Cardiac fibroblast (primary cell): ENCODE results near the gene MET.
A peak's percentile ranks its signal among the peaks of the same experiment; 100 is the strongest.

ENCODE experiments used
- DNase-seq, 2 donors: peaks; one replicate each; pipeline versions ENCODE4 v3.0.0 to v3.0.0-alpha.2; 2010; ENCODE audit warnings: low read depth in 2 of 2
- H3K4me3 ChIP-seq, 2 donors: replicated peaks in 1 of 2; 1 replicate in 1 of 2; 2 replicates in 1 of 2; pipeline ENCODE4 v1.5.1; 2011; ENCODE audit warnings: low read depth in 2 of 2, low read length in 2 of 2, mild to moderate bottlenecking in 2 of 2, moderate library complexity in 1 of 2
- TF ChIP-seq, protein P1 (sequence below): IDR thresholded peaks from one replicate; pipeline ENCODE4 v1.5.1; 2011; ENCODE audit warnings: low read depth, mild to moderate bottlenecking, low read length, inconsistent platforms

Gene MET

DNA sequence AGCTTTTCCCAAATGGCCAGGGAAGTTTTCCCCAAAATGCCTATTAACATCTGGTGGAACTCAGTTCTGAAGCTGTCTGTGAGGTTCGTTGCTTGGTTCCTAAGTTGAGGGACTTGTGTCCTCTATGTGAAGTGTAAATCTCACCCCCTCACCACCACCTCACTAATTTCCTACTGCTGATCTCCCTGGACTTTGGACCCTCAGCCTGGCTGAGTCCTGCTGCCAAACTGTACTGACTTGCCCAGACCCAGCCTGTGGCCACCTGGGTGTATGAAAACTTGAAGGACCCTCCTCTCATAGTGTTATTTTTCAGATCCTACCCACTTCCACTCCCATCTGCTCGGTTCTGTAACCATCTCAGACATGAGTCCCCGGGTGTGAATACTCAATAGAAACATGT lies 94.9 kb downstream of the MET start:
- TF ChIP-seq, protein P1, sequence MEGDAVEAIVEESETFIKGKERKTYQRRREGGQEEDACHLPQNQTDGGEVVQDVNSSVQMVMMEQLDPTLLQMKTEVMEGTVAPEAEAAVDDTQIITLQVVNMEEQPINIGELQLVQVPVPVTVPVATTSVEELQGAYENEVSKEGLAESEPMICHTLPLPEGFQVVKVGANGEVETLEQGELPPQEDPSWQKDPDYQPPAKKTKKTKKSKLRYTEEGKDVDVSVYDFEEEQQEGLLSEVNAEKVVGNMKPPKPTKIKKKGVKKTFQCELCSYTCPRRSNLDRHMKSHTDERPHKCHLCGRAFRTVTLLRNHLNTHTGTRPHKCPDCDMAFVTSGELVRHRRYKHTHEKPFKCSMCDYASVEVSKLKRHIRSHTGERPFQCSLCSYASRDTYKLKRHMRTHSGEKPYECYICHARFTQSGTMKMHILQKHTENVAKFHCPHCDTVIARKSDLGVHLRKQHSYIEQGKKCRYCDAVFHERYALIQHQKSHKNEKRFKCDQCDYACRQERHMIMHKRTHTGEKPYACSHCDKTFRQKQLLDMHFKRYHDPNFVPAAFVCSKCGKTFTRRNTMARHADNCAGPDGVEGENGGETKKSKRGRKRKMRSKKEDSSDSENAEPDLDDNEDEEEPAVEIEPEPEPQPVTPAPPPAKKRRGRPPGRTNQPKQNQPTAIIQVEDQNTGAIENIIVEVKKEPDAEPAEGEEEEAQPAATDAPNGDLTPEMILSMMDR, result no peak
- DNase-seq, result no peak
- no peak overlapping the region for H3K4me3 ChIP-seq

DNA sequence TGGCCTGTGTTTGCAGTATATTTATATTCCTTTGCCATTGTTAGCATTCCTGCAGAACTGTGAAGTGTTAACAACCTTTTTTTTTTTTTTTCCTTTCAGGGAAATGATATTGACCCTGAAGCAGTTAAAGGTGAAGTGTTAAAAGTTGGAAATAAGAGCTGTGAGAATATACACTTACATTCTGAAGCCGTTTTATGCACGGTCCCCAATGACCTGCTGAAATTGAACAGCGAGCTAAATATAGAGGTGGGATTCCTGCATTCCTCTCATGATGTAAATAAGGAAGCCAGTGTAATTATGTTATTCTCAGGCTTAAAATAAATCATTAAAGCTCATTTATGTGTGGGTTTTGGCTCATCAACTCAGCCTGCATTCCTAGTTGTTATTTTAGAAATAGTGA lies 97.5 kb downstream of the MET start:
- no peak for DNase-seq
- TF ChIP-seq, protein P1, result no peak
- no peak overlapping the region for H3K4me3 ChIP-seq

DNA sequence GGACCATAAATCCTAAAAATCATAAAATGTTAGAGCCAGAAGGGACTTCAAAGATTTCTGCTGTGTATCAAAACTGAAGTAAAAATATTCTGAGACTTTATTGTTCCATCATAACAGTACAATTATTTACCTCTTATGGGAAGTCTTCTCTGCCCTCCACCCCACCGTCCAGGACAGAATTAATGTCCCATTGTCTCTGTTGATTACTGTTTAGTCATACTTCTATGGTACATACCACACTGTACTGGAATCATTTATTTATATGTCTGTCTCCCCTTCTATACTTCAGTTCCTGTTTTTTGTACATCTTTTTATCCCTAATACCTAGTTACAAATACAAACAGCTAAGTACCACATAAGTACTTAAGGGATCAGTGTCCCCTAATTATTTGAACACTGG lies 98.9 kb downstream of the MET start:
- no peak overlapping the region for H3K4me3 ChIP-seq
- no peak for DNase-seq
- TF ChIP-seq, protein P1, result no peak

DNA sequence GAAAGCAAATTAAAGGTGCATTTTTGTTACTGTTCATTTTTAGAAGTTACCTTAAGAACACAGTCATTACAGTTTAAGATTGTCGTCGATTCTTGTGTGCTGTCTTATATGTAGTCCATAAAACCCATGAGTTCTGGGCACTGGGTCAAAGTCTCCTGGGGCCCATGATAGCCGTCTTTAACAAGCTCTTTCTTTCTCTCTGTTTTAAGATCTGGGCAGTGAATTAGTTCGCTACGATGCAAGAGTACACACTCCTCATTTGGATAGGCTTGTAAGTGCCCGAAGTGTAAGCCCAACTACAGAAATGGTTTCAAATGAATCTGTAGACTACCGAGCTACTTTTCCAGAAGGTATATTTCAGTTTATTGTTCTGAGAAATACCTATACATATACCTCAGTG lies 99.6 kb downstream of the MET start:
- DNase-seq, result no peak
- TF ChIP-seq, protein P1, result no peak

DNA sequence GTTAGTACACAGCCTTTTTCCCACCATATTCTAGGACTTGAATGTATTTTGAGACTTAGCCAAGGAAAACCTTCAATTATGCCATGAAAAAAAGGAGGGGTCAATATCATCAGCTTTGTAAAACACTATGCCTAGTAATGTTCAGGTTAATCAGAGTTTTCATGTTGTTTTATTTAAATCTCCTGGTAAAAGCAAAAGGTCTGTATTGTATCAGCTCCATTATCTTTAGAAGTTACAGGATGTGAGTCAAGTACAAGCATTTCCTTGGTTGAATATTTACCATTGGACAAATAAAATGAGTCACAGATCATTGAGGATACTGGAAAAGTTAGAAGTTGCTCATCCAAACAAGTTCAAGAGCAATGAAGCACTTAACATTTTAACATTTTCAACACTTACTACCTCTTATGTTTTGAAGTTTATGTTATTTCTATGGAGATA lies 100.4 kb downstream of the MET start:
- TF ChIP-seq, protein P1, result no peak
- DNase-seq, result peak; percentile 54 to 82
- no peak overlapping the region for H3K4me3 ChIP-seq

More for the DNA sequence above, 99.6 kb downstream of the MET start:
- H3K4me3 ChIP-seq, result no peak overlapping the region

DNA sequence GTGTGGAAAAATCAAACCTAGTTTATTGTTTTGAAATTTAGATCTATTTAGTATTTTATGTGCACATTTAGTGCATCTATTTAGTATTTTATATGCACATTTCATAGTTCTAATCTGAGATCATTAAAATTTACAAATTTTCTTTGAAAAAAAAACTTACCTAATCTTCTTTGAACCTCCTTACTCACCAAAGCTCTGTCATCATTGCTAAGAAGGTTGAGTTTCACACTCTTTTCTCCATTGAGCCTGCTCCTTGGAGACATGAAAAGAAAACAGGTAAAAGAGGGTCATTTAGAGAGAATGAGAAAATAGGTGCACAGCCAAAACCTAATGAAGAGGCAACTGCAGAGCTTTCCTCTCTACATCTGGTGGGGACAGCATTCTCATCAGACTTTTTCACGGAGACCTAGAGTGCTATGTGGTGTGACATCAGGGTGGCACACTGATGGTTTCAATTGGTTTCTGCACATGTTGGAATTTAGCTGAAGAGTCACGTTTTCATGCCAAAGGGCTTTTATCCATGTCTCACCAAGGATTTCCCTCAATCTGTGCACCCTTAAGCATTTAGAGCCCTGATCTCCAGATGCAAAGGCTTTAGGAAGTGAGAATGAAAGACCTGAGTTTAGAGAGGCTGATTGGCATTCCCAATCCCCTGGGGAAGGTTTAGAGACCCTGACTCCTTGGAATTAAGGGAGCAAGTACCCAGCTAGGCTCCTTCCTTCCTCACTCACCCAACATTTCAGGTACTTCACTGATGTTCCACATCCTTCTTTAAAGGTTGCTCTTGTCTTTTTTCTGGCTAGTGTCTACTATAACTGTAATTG lies 101.1 kb downstream of the MET start:
- no peak overlapping the region for H3K4me3 ChIP-seq
- DNase-seq, result no peak
- TF ChIP-seq, protein P1, result no peak
